Measurements from ENCODE around the gene SAMD1. TPM values are rescaled to one million over a fixed set of nuclear protein-coding genes. Genes with fewer than 3 reads are reported as not detected.

Gene SAMD1
- total RNA-seq, 3 donors from 2014 or later (not counting 1 experiment from before 2014, with no cell fraction given): 30.8 to 33.0 (median 30.9) TPM

GRCh38 chr19:14115756-14116155, 25.2 kb upstream of the SAMD1 start:
- Mint-ChIP-seq H3K9me3 (no peaks in the 10 kb centered on the region), H3K4me3 (peak overlapping the region; percentile 87), H3K4me1 (peaks cover 27 to 40% of the 10 kb centered on the region in 2 donors), H3K27me3 (ENCODE audit: low read depth in 2 of 2) (no peaks in the 10 kb centered on the region), H3K27ac (peak overlapping the region; percentile 45 to 94), H3K36me3 (no peaks in the 10 kb centered on the region)
- intact Hi-C loops (cut with micrococcal nuclease): loop anchor here (1.0 to 5.0 kb wide), 2 partner anchors 33 to 235 kb away; no protein-coding TSS in a partner anchor
- no peaks in the 10 kb centered on the region for H3K36me3 ChIP-seq (ENCODE audit: control insufficient read depth, insufficient read depth, low read length)
- TF ChIP-seq CTCF (IDR thresholded peaks at IDR 0.05): no peak
- ATAC-seq (no peak), DNase-seq (no peak)
- H3K27ac ChIP-seq (ENCODE audit: low read length): no peak overlapping the region
- no peaks in the 10 kb centered on the region for H3K27me3 ChIP-seq (ENCODE audit: control insufficient read depth, insufficient read depth, low read length)
- peaks cover 54% of the 10 kb centered on the region for H3K4me1 ChIP-seq (ENCODE audit: control insufficient read depth, insufficient read depth, low read length)
- H3K4me3 ChIP-seq (ENCODE audit: low read length): no peak overlapping the region
- 96% methylated on average over 5 of the region's 5 CpGs for WGBS (ENCODE audit: insufficient coverage)
- no peaks in the 10 kb centered on the region for H3K9me3 ChIP-seq (ENCODE audit: control insufficient read depth, insufficient read depth, low read length)

- DNase-seq (peak; percentile 38 to 67), ATAC-seq (no peak)
- intact Hi-C loops (cut with micrococcal nuclease): loop anchor here (1.0 to 5.0 kb wide), 2 partner anchors 33 to 235 kb away; no protein-coding TSS in a partner anchor
- H3K4me1 ChIP-seq (ENCODE audit: control insufficient read depth, insufficient read depth, low read length): peaks cover 54% of the 10 kb centered on the region
- no peak overlapping the region for H3K27ac ChIP-seq (ENCODE audit: low read length)
- no peak overlapping the region for H3K4me3 ChIP-seq (ENCODE audit: low read length)
- H3K36me3 ChIP-seq (ENCODE audit: control insufficient read depth, insufficient read depth, low read length): no peaks in the 10 kb centered on the region
- WGBS (ENCODE audit: insufficient coverage): 23% methylated on average over 9 of the region's 9 CpGs
- Mint-ChIP-seq H3K4me3 (peak overlapping the region; percentile 28), H3K4me1 (peaks cover 27 to 44% of the 10 kb centered on the region in 2 donors), H3K27me3 (ENCODE audit: low read depth in 2 of 2) (no peaks in the 10 kb centered on the region), H3K36me3 (no peaks in the 10 kb centered on the region), H3K27ac (no peak overlapping the region), H3K9me3 (no peaks in the 10 kb centered on the region)
- H3K27me3 ChIP-seq (ENCODE audit: control insufficient read depth, insufficient read depth, low read length): no peaks in the 10 kb centered on the region
- peak; percentile 37 for TF ChIP-seq CTCF (IDR thresholded peaks at IDR 0.05)
- no peaks in the 10 kb centered on the region for H3K9me3 ChIP-seq (ENCODE audit: control insufficient read depth, insufficient read depth, low read length)
Observed at GRCh38 chr19:14114854-14115253, 24.3 kb upstream of the SAMD1 start.

GRCh38 chr19:14114439-14114838, 23.9 kb upstream of the SAMD1 start:
- Histone ChIP-seq H3K4me3 (ENCODE audit: low read length) (no peak overlapping the region), H3K27me3 (ENCODE audit: control insufficient read depth, insufficient read depth, low read length) (no peaks in the 10 kb centered on the region), H3K4me1 (ENCODE audit: control insufficient read depth, insufficient read depth, low read length) (peaks cover 54% of the 10 kb centered on the region), H3K36me3 (ENCODE audit: control insufficient read depth, insufficient read depth, low read length) (no peaks in the 10 kb centered on the region), H3K9me3 (ENCODE audit: control insufficient read depth, insufficient read depth, low read length) (no peaks in the 10 kb centered on the region), H3K27ac (ENCODE audit: low read length) (no peak overlapping the region)
- intact Hi-C loops (cut with micrococcal nuclease): no loop called here
- 98% methylated on average over 7 of the region's 7 CpGs for WGBS (ENCODE audit: insufficient coverage)
- Mint-ChIP-seq H3K27ac (no peak overlapping the region), H3K27me3 (ENCODE audit: low read depth in 2 of 2) (no peaks in the 10 kb centered on the region), H3K9me3 (no peaks in the 10 kb centered on the region), H3K4me3 (no peak overlapping the region), H3K4me1 (peaks cover 27 to 44% of the 10 kb centered on the region in 2 donors), H3K36me3 (no peaks in the 10 kb centered on the region)
- ATAC-seq (no peak), DNase-seq (no peak)
- no peak for TF ChIP-seq CTCF (IDR thresholded peaks at IDR 0.05)

- intact Hi-C loops (cut with micrococcal nuclease): no loop called here
- no peak for TF ChIP-seq CTCF (IDR thresholded peaks at IDR 0.05)
- Mint-ChIP-seq H3K9me3 (no peaks in the 10 kb centered on the region), H3K27ac (no peak overlapping the region), H3K4me1 (peaks cover 24 to 41% of the 10 kb centered on the region in 2 donors), H3K4me3 (no peak overlapping the region), H3K27me3 (ENCODE audit: low read depth in 2 of 2) (no peaks in the 10 kb centered on the region), H3K36me3 (no peaks in the 10 kb centered on the region)
- peak; percentile 33 to 65 for DNase-seq
- H3K9me3 ChIP-seq (ENCODE audit: control insufficient read depth, insufficient read depth, low read length): no peaks in the 10 kb centered on the region
- no peaks in the 10 kb centered on the region for H3K27me3 ChIP-seq (ENCODE audit: control insufficient read depth, insufficient read depth, low read length)
- H3K4me3 ChIP-seq (ENCODE audit: low read length): no peak overlapping the region
- WGBS (ENCODE audit: insufficient coverage): 89% methylated on average over 18 of the region's 18 CpGs
- peaks cover 50% of the 10 kb centered on the region for H3K4me1 ChIP-seq (ENCODE audit: control insufficient read depth, insufficient read depth, low read length)
- no peaks in the 10 kb centered on the region for H3K36me3 ChIP-seq (ENCODE audit: control insufficient read depth, insufficient read depth, low read length)
- no peak overlapping the region for H3K27ac ChIP-seq (ENCODE audit: low read length)
- no peak for ATAC-seq
Observed at GRCh38 chr19:14113762-14114414, 23.3 kb upstream of the SAMD1 start.
